Measurements from ENCODE around the gene BCAS1.

DNA sequence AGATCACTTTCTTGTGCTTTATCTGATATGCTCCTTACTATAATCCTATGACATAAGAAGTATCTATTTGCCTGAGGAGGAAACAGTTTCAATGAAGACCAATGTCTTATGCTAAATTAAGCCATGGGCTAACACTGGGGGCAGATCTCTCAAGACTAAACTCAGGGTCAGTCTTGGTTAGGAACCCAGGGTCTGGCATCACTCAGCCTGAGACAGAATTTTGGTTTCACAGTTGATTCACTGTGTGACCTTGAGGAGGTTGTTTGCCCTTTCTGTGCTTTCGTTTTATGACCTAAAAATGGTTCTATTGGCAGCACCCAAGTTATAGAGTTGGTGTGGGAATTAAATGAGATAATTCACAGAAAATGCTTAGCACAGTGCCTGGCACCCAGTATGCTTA is 4.9 kb upstream of the BCAS1 start:
- TF ChIP-seq, protein P1, sequence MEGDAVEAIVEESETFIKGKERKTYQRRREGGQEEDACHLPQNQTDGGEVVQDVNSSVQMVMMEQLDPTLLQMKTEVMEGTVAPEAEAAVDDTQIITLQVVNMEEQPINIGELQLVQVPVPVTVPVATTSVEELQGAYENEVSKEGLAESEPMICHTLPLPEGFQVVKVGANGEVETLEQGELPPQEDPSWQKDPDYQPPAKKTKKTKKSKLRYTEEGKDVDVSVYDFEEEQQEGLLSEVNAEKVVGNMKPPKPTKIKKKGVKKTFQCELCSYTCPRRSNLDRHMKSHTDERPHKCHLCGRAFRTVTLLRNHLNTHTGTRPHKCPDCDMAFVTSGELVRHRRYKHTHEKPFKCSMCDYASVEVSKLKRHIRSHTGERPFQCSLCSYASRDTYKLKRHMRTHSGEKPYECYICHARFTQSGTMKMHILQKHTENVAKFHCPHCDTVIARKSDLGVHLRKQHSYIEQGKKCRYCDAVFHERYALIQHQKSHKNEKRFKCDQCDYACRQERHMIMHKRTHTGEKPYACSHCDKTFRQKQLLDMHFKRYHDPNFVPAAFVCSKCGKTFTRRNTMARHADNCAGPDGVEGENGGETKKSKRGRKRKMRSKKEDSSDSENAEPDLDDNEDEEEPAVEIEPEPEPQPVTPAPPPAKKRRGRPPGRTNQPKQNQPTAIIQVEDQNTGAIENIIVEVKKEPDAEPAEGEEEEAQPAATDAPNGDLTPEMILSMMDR (conservative IDR thresholded peaks at IDR 0.05), result no peak
- no peak for TF ChIP-seq ZFX (IDR thresholded peaks at IDR 0.05)

Data from C4-2B (cell line).